Suprapubic skin (tissue), 3 donors: ENCODE measurements around the gene PCDH12.

Experiments
- POLR2AphosphoS5 ChIP-seq, 3 donors: sonication (generic); formaldehyde crosslinking; IDR thresholded peaks; one replicate each; pipeline ENCODE4 v1.6.1; 2017; ENCODE audit warnings: antibody characterized with exemption in 3 of 3
- TF ChIP-seq, protein P1 (sequence below), 2 donors: fragments of 200-600 bp in 1 of 2; fragments of 450-650 bp in 1 of 2; sonication (generic) in 1 of 2; IDR thresholded peaks; one replicate each; pipeline ENCODE4 v1.5.1; 2016 to 2019; ENCODE audit warnings: antibody characterized with exemption in 2 of 2, mild to moderate bottlenecking in 1 of 2, moderate library complexity in 1 of 2

- TF ChIP-seq, protein P1, sequence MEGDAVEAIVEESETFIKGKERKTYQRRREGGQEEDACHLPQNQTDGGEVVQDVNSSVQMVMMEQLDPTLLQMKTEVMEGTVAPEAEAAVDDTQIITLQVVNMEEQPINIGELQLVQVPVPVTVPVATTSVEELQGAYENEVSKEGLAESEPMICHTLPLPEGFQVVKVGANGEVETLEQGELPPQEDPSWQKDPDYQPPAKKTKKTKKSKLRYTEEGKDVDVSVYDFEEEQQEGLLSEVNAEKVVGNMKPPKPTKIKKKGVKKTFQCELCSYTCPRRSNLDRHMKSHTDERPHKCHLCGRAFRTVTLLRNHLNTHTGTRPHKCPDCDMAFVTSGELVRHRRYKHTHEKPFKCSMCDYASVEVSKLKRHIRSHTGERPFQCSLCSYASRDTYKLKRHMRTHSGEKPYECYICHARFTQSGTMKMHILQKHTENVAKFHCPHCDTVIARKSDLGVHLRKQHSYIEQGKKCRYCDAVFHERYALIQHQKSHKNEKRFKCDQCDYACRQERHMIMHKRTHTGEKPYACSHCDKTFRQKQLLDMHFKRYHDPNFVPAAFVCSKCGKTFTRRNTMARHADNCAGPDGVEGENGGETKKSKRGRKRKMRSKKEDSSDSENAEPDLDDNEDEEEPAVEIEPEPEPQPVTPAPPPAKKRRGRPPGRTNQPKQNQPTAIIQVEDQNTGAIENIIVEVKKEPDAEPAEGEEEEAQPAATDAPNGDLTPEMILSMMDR (IDR thresholded peaks at IDR 0.05), result no peak
- no peak for TF ChIP-seq POLR2AphosphoS5 (IDR thresholded peaks at IDR 0.05)
Observed at GRCh38 chr5:142000173-142000572, 42.2 kb upstream of the PCDH12 start.
